ENCODE results near the gene DNAJC4. TPM values are rescaled to one million over a fixed set of nuclear protein-coding genes. Genes with fewer than 3 reads are reported as not detected.

Gene DNAJC4
- total RNA-seq, 1 experiment from 2014 or later: 26.0 TPM

- ChIA-PET POLR2A (interaction anchor here (0.9 kb wide), 1 partner anchor 38 kb away, joined by 3 read pairs; the partner anchor contains the start of gene FKBP2), CTCF (interaction anchor here (0.7 to 5.4 kb wide), 12 partner anchors 12 to 196 kb away, joined by 3 to 76 read pairs (median 8); partner anchors contain the start of genes NUDT22, PLCB3, STIP1 and TRPT1)
- Mint-ChIP-seq H3K4me3 (no peak overlapping the region), H3K27ac (peak overlapping the region; percentile 88; the same call in 1 of the 2 replicates), H3K27me3 (ENCODE audit: low read depth) (no peaks in the 10 kb centered on the region), H3K36me3 (peaks cover 57% of the 10 kb centered on the region), H3K9me3 (no peaks in the 10 kb centered on the region), H3K4me1 (peaks cover 6% of the 10 kb centered on the region)
- ATAC-seq (no peak), DNase-seq (ENCODE audit: low spot score) (no peak)
- no peak for TF ChIP-seq JAZF1 (CRISPR knock-in tag; IDR thresholded peaks at IDR 0.05)
- TF ChIP-seq, protein P1, sequence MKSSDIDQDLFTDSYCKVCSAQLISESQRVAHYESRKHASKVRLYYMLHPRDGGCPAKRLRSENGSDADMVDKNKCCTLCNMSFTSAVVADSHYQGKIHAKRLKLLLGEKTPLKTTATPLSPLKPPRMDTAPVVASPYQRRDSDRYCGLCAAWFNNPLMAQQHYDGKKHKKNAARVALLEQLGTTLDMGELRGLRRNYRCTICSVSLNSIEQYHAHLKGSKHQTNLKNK (CRISPR knock-in tag; IDR thresholded peaks at IDR 0.05): no peak
- no peak for TF ChIP-seq MXD4 (CRISPR knock-in tag; IDR thresholded peaks at IDR 0.05; ENCODE audit: borderline replicate concordance)
- TF ChIP-seq ZNF671 (CRISPR knock-in tag; IDR thresholded peaks at IDR 0.05): no peak
- TF ChIP-seq, protein P2, sequence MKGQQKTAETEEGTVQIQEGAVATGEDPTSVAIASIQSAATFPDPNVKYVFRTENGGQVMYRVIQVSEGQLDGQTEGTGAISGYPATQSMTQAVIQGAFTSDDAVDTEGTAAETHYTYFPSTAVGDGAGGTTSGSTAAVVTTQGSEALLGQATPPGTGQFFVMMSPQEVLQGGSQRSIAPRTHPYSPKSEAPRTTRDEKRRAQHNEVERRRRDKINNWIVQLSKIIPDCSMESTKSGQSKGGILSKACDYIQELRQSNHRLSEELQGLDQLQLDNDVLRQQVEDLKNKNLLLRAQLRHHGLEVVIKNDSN (CRISPR knock-in tag; IDR thresholded peaks at IDR 0.05): no peak
- TF ChIP-seq HMGA2 (CRISPR knock-in tag; IDR thresholded peaks at IDR 0.05): no peak
- no peak for TF ChIP-seq MYBL2 (CRISPR knock-in tag; IDR thresholded peaks at IDR 0.05)
- TF ChIP-seq ZBTB21 (CRISPR knock-in tag; IDR thresholded peaks at IDR 0.05; ENCODE audit: borderline replicate concordance): no peak
- no peak for TF ChIP-seq ESRRA (CRISPR knock-in tag; IDR thresholded peaks at IDR 0.05; ENCODE audit: borderline replicate concordance)
- TF ChIP-seq, protein P3, sequence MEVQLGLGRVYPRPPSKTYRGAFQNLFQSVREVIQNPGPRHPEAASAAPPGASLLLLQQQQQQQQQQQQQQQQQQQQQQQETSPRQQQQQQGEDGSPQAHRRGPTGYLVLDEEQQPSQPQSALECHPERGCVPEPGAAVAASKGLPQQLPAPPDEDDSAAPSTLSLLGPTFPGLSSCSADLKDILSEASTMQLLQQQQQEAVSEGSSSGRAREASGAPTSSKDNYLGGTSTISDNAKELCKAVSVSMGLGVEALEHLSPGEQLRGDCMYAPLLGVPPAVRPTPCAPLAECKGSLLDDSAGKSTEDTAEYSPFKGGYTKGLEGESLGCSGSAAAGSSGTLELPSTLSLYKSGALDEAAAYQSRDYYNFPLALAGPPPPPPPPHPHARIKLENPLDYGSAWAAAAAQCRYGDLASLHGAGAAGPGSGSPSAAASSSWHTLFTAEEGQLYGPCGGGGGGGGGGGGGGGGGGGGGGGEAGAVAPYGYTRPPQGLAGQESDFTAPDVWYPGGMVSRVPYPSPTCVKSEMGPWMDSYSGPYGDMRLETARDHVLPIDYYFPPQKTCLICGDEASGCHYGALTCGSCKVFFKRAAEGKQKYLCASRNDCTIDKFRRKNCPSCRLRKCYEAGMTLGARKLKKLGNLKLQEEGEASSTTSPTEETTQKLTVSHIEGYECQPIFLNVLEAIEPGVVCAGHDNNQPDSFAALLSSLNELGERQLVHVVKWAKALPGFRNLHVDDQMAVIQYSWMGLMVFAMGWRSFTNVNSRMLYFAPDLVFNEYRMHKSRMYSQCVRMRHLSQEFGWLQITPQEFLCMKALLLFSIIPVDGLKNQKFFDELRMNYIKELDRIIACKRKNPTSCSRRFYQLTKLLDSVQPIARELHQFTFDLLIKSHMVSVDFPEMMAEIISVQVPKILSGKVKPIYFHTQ (CRISPR knock-in tag; IDR thresholded peaks at IDR 0.05): no peak
- no peak for TF ChIP-seq IRF2 (CRISPR knock-in tag; IDR thresholded peaks at IDR 0.05; ENCODE audit: borderline replicate concordance, low read depth)
- no peak for TF ChIP-seq NFATC4 (CRISPR knock-in tag; IDR thresholded peaks at IDR 0.05)
- TF ChIP-seq, protein P4, sequence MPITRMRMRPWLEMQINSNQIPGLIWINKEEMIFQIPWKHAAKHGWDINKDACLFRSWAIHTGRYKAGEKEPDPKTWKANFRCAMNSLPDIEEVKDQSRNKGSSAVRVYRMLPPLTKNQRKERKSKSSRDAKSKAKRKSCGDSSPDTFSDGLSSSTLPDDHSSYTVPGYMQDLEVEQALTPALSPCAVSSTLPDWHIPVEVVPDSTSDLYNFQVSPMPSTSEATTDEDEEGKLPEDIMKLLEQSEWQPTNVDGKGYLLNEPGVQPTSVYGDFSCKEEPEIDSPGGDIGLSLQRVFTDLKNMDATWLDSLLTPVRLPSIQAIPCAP (CRISPR knock-in tag; IDR thresholded peaks at IDR 0.05): no peak
- no peak for TF ChIP-seq SMAD3 (CRISPR knock-in tag; IDR thresholded peaks at IDR 0.05; ENCODE audit: borderline replicate concordance)
- TF ChIP-seq PREB (CRISPR knock-in tag; IDR thresholded peaks at IDR 0.05; ENCODE audit: borderline replicate concordance): no peak
- TF ChIP-seq ZNF232 (CRISPR knock-in tag; IDR thresholded peaks at IDR 0.05): no peak
Measured at GRCh38 chr11:64203421-64204079, 26.8 kb upstream of the DNAJC4 start.

GRCh38 chr11:64204080-64204440, 26.3 kb upstream of the DNAJC4 start:
- TF ChIP-seq FOXP4 (CRISPR knock-in tag; IDR thresholded peaks at IDR 0.05): no peak
- TF ChIP-seq CTCF (IDR thresholded peaks at IDR 0.05): no peak
- TF ChIP-seq SMAD4 (CRISPR knock-in tag; IDR thresholded peaks at IDR 0.05): no peak
- TF ChIP-seq JUN (CRISPR knock-in tag; IDR thresholded peaks at IDR 0.05): no peak
- TF ChIP-seq SOX15 (CRISPR knock-in tag; IDR thresholded peaks at IDR 0.05): no peak
- DNase-seq (ENCODE audit: low spot score) (no peak), ATAC-seq (no peak)
- Mint-ChIP-seq H3K4me3 (no peak overlapping the region), H3K9me3 (no peaks in the 10 kb centered on the region), H3K27ac (peak overlapping the region; percentile 88; the same call in 1 of the 2 replicates), H3K4me1 (peaks cover 6% of the 10 kb centered on the region), H3K36me3 (peaks cover 52% of the 10 kb centered on the region), H3K27me3 (ENCODE audit: low read depth) (no peaks in the 10 kb centered on the region)
- ChIA-PET POLR2A (interaction anchor here (0.9 to 1.1 kb wide), 3 partner anchors 13 to 37 kb away, joined by 3 read pairs; partner anchors contain the start of gene FKBP2), CTCF (interaction anchor here (0.6 to 5.4 kb wide), 45 partner anchors 10 to 286 kb away, joined by 3 to 76 read pairs (median 5); partner anchors contain the start of genes BAD, FKBP2, NUDT22 and PLCB3)

Measured in WTC11 (cell line).